Choroid plexus epithelial cell (primary cell): ENCODE results near the gene CD6.

ENCODE experiments used
- DNase-seq: peaks from one replicate; pipeline ENCODE4 v3.0.0-alpha.2; 2010; ENCODE audit warnings: low read depth
- H3K4me3 ChIP-seq: 2 replicates; pipeline ENCODE4 v1.5.1; 2011; ENCODE audit warnings: low read depth, mild to moderate bottlenecking, control low read depth, low read length, moderate library complexity
- CTCF ChIP-seq: conservative IDR thresholded peaks from 2 replicates; pipeline ENCODE4 v1.5.1; 2011; ENCODE audit warnings: low read depth, mild to moderate bottlenecking, control low read depth, inconsistent platforms, low read length, moderate library complexity

CD6 gene

GRCh38 chr11:61007956-61008896 is 36.7 kb downstream of the CD6 start:
- H3K4me3 ChIP-seq, result peak overlapping the region; percentile 10
- TF ChIP-seq CTCF, result no peak
- no peak for DNase-seq

- H3K4me3 ChIP-seq, result no peak overlapping the region
- no peak for TF ChIP-seq CTCF
- no peak for DNase-seq
Measured at GRCh38 chr11:61008971-61009370, 37.5 kb downstream of the CD6 start.

- H3K4me3 ChIP-seq, result no peak overlapping the region
- DNase-seq, result no peak
- TF ChIP-seq CTCF, result no peak
Measured at GRCh38 chr11:61009392-61010275, 38.2 kb downstream of the CD6 start.

- no peak for TF ChIP-seq CTCF
- no peak overlapping the region for H3K4me3 ChIP-seq
- DNase-seq, result no peak
Measured at GRCh38 chr11:61010466-61011228, 39.2 kb downstream of the CD6 start.

- DNase-seq, result no peak
Measured at GRCh38 chr11:61011229-61011870, 39.9 kb downstream of the CD6 start.

More at GRCh38 chr11:61011229-61011870, 39.9 kb downstream of the CD6 start:
- no peak for TF ChIP-seq CTCF
- H3K4me3 ChIP-seq, result no peak overlapping the region
